ENCODE measurements around the gene S100A8. TPM values are rescaled to one million over a fixed set of nuclear protein-coding genes. Genes with fewer than 3 reads are reported as not detected.

S100A8 gene
- total and polyA plus RNA-seq, 3 donors from 2014 or later = 1.3 to 20.3 (median 3.0) TPM

DNA sequence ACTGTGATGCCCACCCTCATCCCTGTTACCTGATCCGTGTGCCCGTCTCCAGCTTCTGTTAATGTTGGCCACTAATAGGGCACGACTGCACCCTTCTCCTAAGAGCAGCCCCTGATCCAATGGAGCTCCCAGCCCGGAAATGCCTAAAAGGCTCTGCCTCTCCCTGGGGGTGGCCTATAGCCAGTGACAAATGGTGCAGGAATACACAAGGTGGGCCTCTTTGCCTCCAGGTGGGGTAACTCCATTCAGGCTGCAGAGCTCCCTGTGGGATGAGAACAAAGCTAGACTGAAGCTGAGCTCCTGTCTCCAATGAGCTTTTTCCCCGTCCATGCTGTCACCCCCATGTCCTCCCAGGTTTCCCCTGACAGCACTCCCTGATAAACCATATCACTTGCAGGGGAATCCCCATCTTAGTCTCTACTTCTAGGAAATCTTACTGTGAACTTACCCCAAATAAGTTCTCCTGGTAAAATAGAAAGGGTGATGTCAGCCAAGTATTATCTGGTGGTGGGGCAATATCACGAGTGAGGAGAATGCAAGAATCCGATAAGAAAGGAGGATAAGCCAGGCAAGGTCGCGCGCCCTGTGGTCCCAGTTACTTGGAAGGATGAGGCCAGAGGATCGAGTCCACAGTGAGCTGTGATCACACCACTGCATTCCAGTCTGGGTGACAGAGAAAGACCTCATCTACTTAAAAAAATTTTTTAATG is 44.0 kb upstream of the S100A8 start:
- Histone ChIP-seq H3K4me3 (no peak overlapping the region), H3K36me3 (ENCODE audit: low read depth, missing control alignments) (no peaks in the 10 kb centered on the region), H3K27ac (no peak overlapping the region), H3K27me3 (no peaks in the 10 kb centered on the region), H3K9me3 (no peaks in the 10 kb centered on the region), H3K4me1 (no peaks in the 10 kb centered on the region)
- DNase-seq = no peak
- WGBS, 2 donors = 66 to 73% methylated on average over 11 of the region's 11 CpGs
- intact Hi-C loops (cut with DNase I; ENCODE audit: low total_unique reads) = no loop called here
- no peak for TF ChIP-seq POLR2A (IDR thresholded peaks at IDR 0.05)
- TF ChIP-seq, protein P1, sequence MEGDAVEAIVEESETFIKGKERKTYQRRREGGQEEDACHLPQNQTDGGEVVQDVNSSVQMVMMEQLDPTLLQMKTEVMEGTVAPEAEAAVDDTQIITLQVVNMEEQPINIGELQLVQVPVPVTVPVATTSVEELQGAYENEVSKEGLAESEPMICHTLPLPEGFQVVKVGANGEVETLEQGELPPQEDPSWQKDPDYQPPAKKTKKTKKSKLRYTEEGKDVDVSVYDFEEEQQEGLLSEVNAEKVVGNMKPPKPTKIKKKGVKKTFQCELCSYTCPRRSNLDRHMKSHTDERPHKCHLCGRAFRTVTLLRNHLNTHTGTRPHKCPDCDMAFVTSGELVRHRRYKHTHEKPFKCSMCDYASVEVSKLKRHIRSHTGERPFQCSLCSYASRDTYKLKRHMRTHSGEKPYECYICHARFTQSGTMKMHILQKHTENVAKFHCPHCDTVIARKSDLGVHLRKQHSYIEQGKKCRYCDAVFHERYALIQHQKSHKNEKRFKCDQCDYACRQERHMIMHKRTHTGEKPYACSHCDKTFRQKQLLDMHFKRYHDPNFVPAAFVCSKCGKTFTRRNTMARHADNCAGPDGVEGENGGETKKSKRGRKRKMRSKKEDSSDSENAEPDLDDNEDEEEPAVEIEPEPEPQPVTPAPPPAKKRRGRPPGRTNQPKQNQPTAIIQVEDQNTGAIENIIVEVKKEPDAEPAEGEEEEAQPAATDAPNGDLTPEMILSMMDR (IDR thresholded peaks at IDR 0.05) = no peak

DNA sequence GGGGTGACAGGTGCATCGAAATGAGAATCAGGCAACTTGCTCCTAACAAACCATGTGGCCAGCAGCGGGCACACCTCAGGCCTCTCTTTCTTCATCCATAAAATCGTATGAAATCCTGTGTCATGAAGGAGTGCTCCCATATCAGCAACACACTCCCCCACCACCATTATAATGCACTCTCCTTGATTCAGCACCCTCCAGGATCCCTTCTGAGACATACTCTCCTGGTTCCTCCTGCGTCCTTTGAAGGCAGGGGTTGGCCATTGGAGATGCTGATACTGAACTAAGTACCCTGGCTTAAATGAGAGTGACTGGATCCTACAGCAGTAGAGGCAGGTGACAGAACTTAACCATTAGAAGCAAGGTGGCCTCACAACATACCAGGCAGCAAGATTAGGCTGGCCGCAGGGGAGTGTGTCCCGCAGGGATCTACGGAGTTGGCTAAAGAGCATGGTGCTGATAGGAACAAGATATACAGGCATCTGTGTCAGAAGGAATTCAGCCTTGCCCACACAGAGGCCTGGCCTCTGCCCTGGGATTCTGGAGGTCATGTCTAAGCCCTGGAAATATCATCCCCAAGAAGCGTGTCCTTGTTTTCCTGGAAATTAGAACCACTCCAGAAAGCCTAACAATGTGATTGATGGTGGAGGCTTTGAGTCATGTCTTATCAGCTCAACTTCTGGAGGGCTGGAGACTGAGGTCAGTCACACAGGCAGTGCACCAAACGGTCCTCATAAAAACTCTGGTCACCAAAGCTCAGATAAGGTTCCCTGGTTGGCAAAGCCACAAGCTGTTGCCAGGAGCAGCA is 42.2 kb upstream of the S100A8 start:
- H3K36me3 ChIP-seq (ENCODE audit: low read depth, missing control alignments) = no peaks in the 10 kb centered on the region
- no peaks in the 10 kb centered on the region for H3K4me1 ChIP-seq
- intact Hi-C loops (cut with DNase I; ENCODE audit: low total_unique reads) = no loop called here
- H3K9me3 ChIP-seq = no peaks in the 10 kb centered on the region
- 61 to 77% methylated on average over 8 to 9 of the region's 9 CpGs for WGBS, 2 donors
- TF ChIP-seq, protein P1 (IDR thresholded peaks at IDR 0.05) = no peak
- no peak for TF ChIP-seq POLR2A (IDR thresholded peaks at IDR 0.05)
- no peaks in the 10 kb centered on the region for H3K27me3 ChIP-seq
- H3K4me3 ChIP-seq = no peak overlapping the region
- no peak overlapping the region for H3K27ac ChIP-seq
- DNase-seq = no peak

DNA sequence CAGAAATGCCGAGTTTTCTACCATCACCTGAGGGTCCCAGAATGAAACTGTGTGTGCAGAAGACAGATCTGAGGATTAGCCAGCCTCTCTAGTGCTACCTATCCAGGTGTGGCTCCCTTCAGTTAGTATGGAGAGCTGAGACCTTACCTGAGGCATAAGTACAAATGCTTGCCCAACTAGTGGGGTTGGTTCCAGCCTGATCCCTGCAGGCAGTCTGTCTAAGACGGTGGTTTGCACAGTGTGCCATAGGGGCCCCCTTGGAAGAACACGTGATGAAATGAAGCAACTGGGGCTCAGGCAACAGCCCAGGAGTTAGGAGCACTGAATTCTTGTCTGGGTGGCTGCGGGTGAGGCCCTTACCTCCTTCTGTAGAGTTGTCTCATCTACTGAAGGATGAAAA is 41.1 kb upstream of the S100A8 start:
- H3K36me3 ChIP-seq (ENCODE audit: low read depth, missing control alignments) = no peaks in the 10 kb centered on the region
- DNase-seq = no peak
- no peak overlapping the region for H3K27ac ChIP-seq
- H3K27me3 ChIP-seq = no peaks in the 10 kb centered on the region
- intact Hi-C loops (cut with DNase I; ENCODE audit: low total_unique reads) = no loop called here
- no peaks in the 10 kb centered on the region for H3K9me3 ChIP-seq
- TF ChIP-seq, protein P1 (IDR thresholded peaks at IDR 0.05) = no peak
- no peak for TF ChIP-seq POLR2A (IDR thresholded peaks at IDR 0.05)
- H3K4me1 ChIP-seq = no peaks in the 10 kb centered on the region
- no peak overlapping the region for H3K4me3 ChIP-seq
- WGBS, 2 donors = 66 to 88% methylated on average over 4 of the region's 4 CpGs

DNA sequence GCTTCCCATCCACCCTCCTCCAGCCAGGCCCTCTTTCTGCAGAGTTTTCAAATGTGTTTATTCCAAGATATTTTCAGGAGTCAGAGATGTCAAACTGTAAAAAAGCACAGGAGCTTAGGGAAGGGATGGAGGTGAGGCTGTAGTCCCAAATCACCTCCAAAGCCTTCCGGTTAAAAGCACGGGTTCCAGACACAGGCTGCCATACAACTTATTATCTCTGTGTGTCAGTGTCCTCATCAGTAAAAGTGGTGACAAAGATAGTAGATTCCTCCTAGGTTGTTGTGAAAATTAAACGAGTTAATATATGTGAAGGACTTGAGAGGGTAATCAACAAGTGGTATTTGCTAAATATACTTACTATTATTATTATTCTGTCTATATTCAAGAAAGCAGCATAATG is 40.6 kb upstream of the S100A8 start:
- no peak for DNase-seq
- Histone ChIP-seq H3K27me3 (no peaks in the 10 kb centered on the region), H3K27ac (no peak overlapping the region), H3K9me3 (no peaks in the 10 kb centered on the region), H3K36me3 (ENCODE audit: low read depth, missing control alignments) (no peaks in the 10 kb centered on the region), H3K4me1 (no peaks in the 10 kb centered on the region), H3K4me3 (no peak overlapping the region)
- TF ChIP-seq, protein P1 (IDR thresholded peaks at IDR 0.05) = no peak
- TF ChIP-seq POLR2A (IDR thresholded peaks at IDR 0.05) = no peak
- WGBS, 2 donors = 75 to 84% methylated on average over 3 of the region's 3 CpGs
- intact Hi-C loops (cut with DNase I; ENCODE audit: low total_unique reads) = no loop called here
